ENCODE measurements around the gene RAB36.

Gene RAB36

GRCh38 chr22:23109079-23109347, 36.3 kb upstream of the RAB36 start:
- no peak for DNase-seq

GRCh38 chr22:23109441-23109978, 35.8 kb upstream of the RAB36 start:
- no peak for DNase-seq

- no peak for DNase-seq
Measured at GRCh38 chr22:23110190-23110921, 34.9 kb upstream of the RAB36 start.

- DNase-seq: no peak
Measured at GRCh38 chr22:23110922-23111527, 34.3 kb upstream of the RAB36 start.

- DNase-seq: no peak
Measured at GRCh38 chr22:23112472-23113012, 32.7 kb upstream of the RAB36 start.

- DNase-seq: no peak
Measured at GRCh38 chr22:23113067-23113846, 32.0 kb upstream of the RAB36 start.

GRCh38 chr22:23113847-23114720, 31.2 kb upstream of the RAB36 start:
- DNase-seq: no peak

- no peak for DNase-seq
Measured at GRCh38 chr22:23114721-23115020, 30.6 kb upstream of the RAB36 start.

GRCh38 chr22:23115369-23115768, 29.9 kb upstream of the RAB36 start:
- DNase-seq: no peak

GRCh38 chr22:23115825-23116494, 29.3 kb upstream of the RAB36 start:
- no peak for DNase-seq

GRCh38 chr22:23116506-23117263, 28.6 kb upstream of the RAB36 start:
- no peak for DNase-seq

- no peak for DNase-seq
Measured at GRCh38 chr22:23117275-23117674, 28.0 kb upstream of the RAB36 start.

GRCh38 chr22:23117891-23118646, 27.2 kb upstream of the RAB36 start:
- no peak for DNase-seq

- no peak for DNase-seq
Measured at GRCh38 chr22:23118647-23119493, 26.4 kb upstream of the RAB36 start.

GRCh38 chr22:23119494-23120414, 25.5 kb upstream of the RAB36 start:
- peak; percentile 75 for DNase-seq

GRCh38 chr22:23120415-23120899, 24.8 kb upstream of the RAB36 start:
- DNase-seq: no peak

GRCh38 chr22:23121000-23121421, 24.3 kb upstream of the RAB36 start:
- no peak for DNase-seq

GRCh38 chr22:23121424-23121823, 23.9 kb upstream of the RAB36 start:
- no peak for DNase-seq
